HEK293T (cell line): Measurements from ENCODE around the gene LIFR.
"Not testable (repeated sequence)": the region's sequence is repeated elsewhere in the genome, so short reads cannot be mapped to it uniquely, and the experiment has no call there.

Experiments used
- CTCF ChIA-PET: fragments of 350-600 bp; formaldehyde crosslinking; extraction: SDS; loops from one replicate; lab custom pipeline; 2021; ENCODE audit warnings: antibody characterized with exemption, inconsistent platforms; lab: Yijun Ruan, JAX
- POLR2A ChIA-PET: fragments of 350-600 bp; formaldehyde crosslinking; extraction: SDS; loops from one replicate; lab custom pipeline; 2020; ENCODE audit warnings: antibody characterized with exemption, inconsistent platforms; lab: Yijun Ruan, JAX
- DNase-seq: peaks from one replicate; pipeline ENCODE4 v3.0.0; 2012; ENCODE audit warnings: mixed read lengths; ENCODE audit errors: extremely low spot score
- ARNT ChIP-seq: fragments of 450-650 bp; IDR thresholded peaks from 2 replicates; pipeline ENCODE4 v1.6.1; 2017; ENCODE audit warnings: mild to moderate bottlenecking
- BHLHE40 ChIP-seq: fragments of 450-650 bp; IDR thresholded peaks from 2 replicates; pipeline ENCODE4 v1.6.1; 2016; ENCODE audit warnings: mild to moderate bottlenecking, moderate library complexity, borderline replicate concordance
- CTBP1 ChIP-seq: fragments of 450-650 bp; IDR thresholded peaks from 2 replicates; pipeline ENCODE4 v1.6.1; 2016; ENCODE audit warnings: borderline replicate concordance
- ELF4 ChIP-seq: fragments of 450-650 bp; IDR thresholded peaks from 2 replicates; pipeline ENCODE4 v1.6.1; 2017; ENCODE audit warnings: antibody characterized with exemption
- FOXA1 ChIP-seq: fragments of 450-650 bp; IDR thresholded peaks from 2 replicates; pipeline ENCODE4 v1.6.1; 2016; ENCODE audit warnings: mild to moderate bottlenecking
- FOXK2 ChIP-seq: fragments of 450-650 bp; IDR thresholded peaks from 2 replicates; pipeline ENCODE4 v1.6.1; 2016; ENCODE audit warnings: mild to moderate bottlenecking
- FOXM1 ChIP-seq: fragments of 450-650 bp; IDR thresholded peaks from 2 replicates; pipeline ENCODE4 v1.6.1; 2017; ENCODE audit warnings: mild to moderate bottlenecking, borderline replicate concordance
- HDGF ChIP-seq: fragments of 450-650 bp; IDR thresholded peaks from 2 replicates; pipeline ENCODE4 v1.6.1; 2017; ENCODE audit warnings: antibody characterized with exemption, borderline replicate concordance
- L3MBTL2 ChIP-seq: fragments of 450-650 bp; conservative IDR thresholded peaks from 2 replicates; pipeline ENCODE4 v1.6.1; 2016; ENCODE audit warnings: mild to moderate bottlenecking
- LEF1 ChIP-seq: fragments of 450-650 bp; IDR thresholded peaks from 2 replicates; pipeline ENCODE4 v1.6.1; 2017; ENCODE audit warnings: mild to moderate bottlenecking, borderline replicate concordance
- NFRKB ChIP-seq: fragments of 450-650 bp; IDR thresholded peaks from 2 replicates; pipeline ENCODE4 v1.6.1; 2016; ENCODE audit warnings: mild to moderate bottlenecking, moderate library complexity
- PKNOX1 ChIP-seq: fragments of 450-650 bp; IDR thresholded peaks from 2 replicates; pipeline ENCODE4 v1.6.1; 2016
- SP1 ChIP-seq: fragments of 450-650 bp; IDR thresholded peaks from 2 replicates; pipeline ENCODE4 v1.6.1; 2017
- SUZ12 ChIP-seq: fragments of 450-650 bp; IDR thresholded peaks from 2 replicates; pipeline ENCODE4 v1.6.1; 2016; ENCODE audit warnings: mild to moderate bottlenecking
- TARDBP ChIP-seq: fragments of 450-650 bp; IDR thresholded peaks from 2 replicates; pipeline ENCODE4 v1.6.1; 2016
- ZNF384 ChIP-seq: fragments of 450-650 bp; IDR thresholded peaks from 2 replicates; pipeline ENCODE4 v1.6.1; 2016

The LIFR gene

GRCh38 chr5:38601133-38601862, 44.9 kb upstream of the LIFR start:
- POLR2A ChIA-PET: interaction anchor here (0.8 kb wide), 1 partner anchor 207 kb away, joined by 3 read pairs; no protein-coding TSS in a partner anchor
- TF ChIP-seq FOXM1: no peak
- no peak for TF ChIP-seq SP1
- TF ChIP-seq ARNT: no peak
- TF ChIP-seq FOXA1: no peak
- TF ChIP-seq CTBP1: no peak
- no peak for TF ChIP-seq PKNOX1
- no peak for TF ChIP-seq FOXK2
- no peak for TF ChIP-seq NFRKB
- TF ChIP-seq ZNF384: no peak
- no peak for DNase-seq
- CTCF ChIA-PET: no interaction called here

- no peak for DNase-seq
- ChIA-PET CTCF (no interaction called here), POLR2A (no interaction called here)
- TF ChIP-seq CTBP1 (no peak), FOXM1 (no peak), L3MBTL2 (no peak), BHLHE40 (no peak), ARNT (no peak), FOXA1 (no peak), NFRKB (no peak), ZNF384 (no peak), SP1 (no peak), SUZ12 (no peak), ELF4 (no peak), TARDBP (no peak), FOXK2 (no peak), PKNOX1 (no peak), LEF1 (no peak), HDGF (no peak)
Observed at GRCh38 chr5:38600329-38601045, 44.0 kb upstream of the LIFR start.

GRCh38 chr5:38599751-38600150, 43.3 kb upstream of the LIFR start:
- ChIA-PET POLR2A (interaction anchor here (1.2 kb wide), 1 partner anchor 60 kb away, joined by 4 read pairs; no protein-coding TSS in a partner anchor), CTCF (interaction anchor here (1.1 kb wide), 1 partner anchor 158 kb away, joined by 4 read pairs; no protein-coding TSS in a partner anchor)
- DNase-seq: not testable (repeated sequence)

- POLR2A ChIA-PET: interaction anchor here (1.2 kb wide), 1 partner anchor 61 kb away, joined by 4 read pairs; no protein-coding TSS in a partner anchor
- CTCF ChIA-PET: interaction anchor here (1.1 kb wide), 1 partner anchor 158 kb away, joined by 4 read pairs; no protein-coding TSS in a partner anchor
- no peak for DNase-seq
Observed at GRCh38 chr5:38598994-38599617, 42.7 kb upstream of the LIFR start.

GRCh38 chr5:38598296-38598993, 42.0 kb upstream of the LIFR start:
- CTCF ChIA-PET: interaction anchor here (1.1 kb wide), 1 partner anchor 157 kb away, joined by 4 read pairs; no protein-coding TSS in a partner anchor
- no peak for DNase-seq
- POLR2A ChIA-PET: no interaction called here
- no peak for TF ChIP-seq FOXK2
- no peak for TF ChIP-seq ZNF384
- no peak for TF ChIP-seq L3MBTL2
- TF ChIP-seq ARNT: no peak
- TF ChIP-seq FOXA1: no peak
- no peak for TF ChIP-seq PKNOX1
- no peak for TF ChIP-seq CTBP1
- no peak for TF ChIP-seq FOXM1
- TF ChIP-seq LEF1: no peak
- TF ChIP-seq SUZ12: no peak
- no peak for TF ChIP-seq BHLHE40
- TF ChIP-seq HDGF: no peak
- TF ChIP-seq NFRKB: no peak
- no peak for TF ChIP-seq ELF4
- no peak for TF ChIP-seq TARDBP
- no peak for TF ChIP-seq SP1

More at GRCh38 chr5:38598994-38599617, 42.7 kb upstream of the LIFR start:
- TF ChIP-seq NFRKB: no peak
- TF ChIP-seq ELF4: no peak
- TF ChIP-seq SUZ12: no peak
- no peak for TF ChIP-seq L3MBTL2
- TF ChIP-seq CTBP1: no peak
- no peak for TF ChIP-seq PKNOX1
- TF ChIP-seq ARNT: no peak
- no peak for TF ChIP-seq LEF1
- TF ChIP-seq ZNF384: no peak
- TF ChIP-seq HDGF: no peak
- TF ChIP-seq SP1: no peak
- TF ChIP-seq TARDBP: no peak
